Pancreas (tissue), 10 donors: ENCODE data around the gene DNAH6. TPM values are rescaled to one million over a fixed set of nuclear protein-coding genes. Genes with fewer than 3 reads are reported as not detected.

Experiments
- ATAC-seq, 4 donors: fragments of 200-7000 bp; cut with Tn5 transposase; one replicate each; pipeline versions ENCODE4 v1.8.0 to v1.9.1; 2020; ENCODE audit warnings: mild to moderate bottlenecking in 4 of 4, moderate library complexity in 4 of 4
- DNase-seq, 6 donors: peaks; one replicate each; pipeline ENCODE4 v3.0.0-alpha.2; 2020
- FAIRE-seq: peaks from 2 replicates; lab custom pipeline; 2012; peaks lifted over from hg19 to GRCh38; lab: Jason Lieb, UNC
- H3K27ac ChIP-seq, 4 donors: fragments of 200-600 bp; sonication (generic); 1 replicate in 3 of 4; 2 replicates in 1 of 4; pipeline versions ENCODE4 v1.5.0 to v1.8.0; 2020
- H3K27me3 ChIP-seq, 4 donors: fragments of 200-600 bp; one replicate each; pipeline ENCODE4 v1.8.0; 2021
- H3K36me3 ChIP-seq, 3 donors: fragments of 200-600 bp; sonication (generic) in 1 of 3; one replicate each; pipeline versions ENCODE4 v1.5.0 to v1.8.0; 2020 to 2021
- H3K4me1 ChIP-seq, 3 donors: fragments of 200-600 bp; one replicate each; pipeline ENCODE4 v1.8.0; 2021
- H3K4me3 ChIP-seq, 4 donors: fragments of 200-600 bp; sonication (generic) in 2 of 4; one replicate each; pipeline versions ENCODE4 v1.5.0 to v1.8.0; 2020 to 2021
- H3K9me3 ChIP-seq, 4 donors: fragments of 200-600 bp; one replicate each; pipeline ENCODE4 v1.8.0; 2021
- CTCF ChIP-seq, 4 donors: fragments of 200-600 bp; sonication (generic) in 3 of 4; IDR thresholded peaks; one replicate each; pipeline versions ENCODE4 v1.5.0 to v1.8.0; 2021; ENCODE audit warnings: antibody characterized with exemption in 4 of 4
- WGBS, 2 donors: extraction: QIAGEN DNeasy Blood & Tissue Kit; methylation state at CpG; one replicate each; pipeline ENCODE4 v1.1.7; 2013; 5-methylcytosine and 5-hydroxymethylcytosine counted together
- intact Hi-C, 3 donors: fragments of 100-400 bp; cut with DNase I; formaldehyde crosslinking; loops; one replicate each; pipeline versions ENCODE4 v1.11.1 to v1.14.2; 2022
- polyA plus RNA-seq, 2 donors: library from polyadenylated mRNA; stranded (reverse); fragments of 200-250 nt; gene quantifications; one replicate each; pipeline ENCODE4 v1.2.3, GENCODE V29; 2013
- total RNA-seq, 6 donors: library from RNA; stranded (reverse); fragmentation: NEBNext Ultra II Directional in 4 of 6; extraction: Animal tissue kit (Norgen Biotek cat#: 25700) in 4 of 6; gene quantifications; one replicate each; pipeline versions ENCODE4 v1.2.1 to v1.2.4, GENCODE V29; 2021 to 2023
- donor health status: healthy with polysubstance abuse.
- donor health status: DM: no; HTN: no; CAD: no; lungs with moderate emphysema.
- donor health status: DM: no; HTN: no; CAD: no.
- donor health status: control.
- donor health status: control.
- donor health status: Bipolar disorder and iron deficiency.
- donor health status: DM: yes; HTN: yes; CAD: no.
- donor health status: DM: no; HTN: no; CAD: no.
- donor health status: DM: no; HTN: no; CAD: no.
- donor health status: DM: yes; HTN: yes; CAD: no.

DNAH6 gene
- total and polyA plus RNA-seq, 8 donors = 0.19 to 1.6 (median 0.81) TPM

GRCh38 chr2:84687498-84688149 is 171.3 kb downstream of the DNAH6 start:
- FAIRE-seq (no peak), DNase-seq (no peak), ATAC-seq (no peak)
- TF ChIP-seq CTCF (IDR thresholded peaks at IDR 0.05) = no peak
- Histone ChIP-seq H3K36me3 (no peaks in the 10 kb centered on the region), H3K27ac (no peak overlapping the region), H3K4me3 (no peak overlapping the region), H3K27me3 (no peaks in the 10 kb centered on the region), H3K9me3 (no peaks in the 10 kb centered on the region), H3K4me1 (no peaks in the 10 kb centered on the region)
- WGBS, 2 donors = 69 to 75% methylated on average over 10 of the region's 10 CpGs
- intact Hi-C loops = no loop called here

- Histone ChIP-seq H3K4me3 (no peak overlapping the region), H3K27ac (no peak overlapping the region), H3K9me3 (no peaks in the 10 kb centered on the region), H3K27me3 (no peaks in the 10 kb centered on the region), H3K36me3 (no peaks in the 10 kb centered on the region), H3K4me1 (no peaks in the 10 kb centered on the region)
- WGBS, 2 donors = 74 to 81% methylated on average over 3 of the region's 3 CpGs
- no peak for TF ChIP-seq CTCF (IDR thresholded peaks at IDR 0.05)
- intact Hi-C loops = no loop called here
- DNase-seq (no peak), FAIRE-seq (no peak), ATAC-seq (no peak)
These were observed 173.9 kb downstream of the DNAH6 start for GRCh38 chr2:84690225-84690624.

GRCh38 chr2:84694088-84694622 is 177.9 kb downstream of the DNAH6 start:
- H3K27ac ChIP-seq = no peak overlapping the region
- no peak for ATAC-seq
- no peaks in the 10 kb centered on the region for H3K27me3 ChIP-seq
- no peaks in the 10 kb centered on the region for H3K36me3 ChIP-seq
- no peak for FAIRE-seq
- DNase-seq = no peak
- TF ChIP-seq CTCF (IDR thresholded peaks at IDR 0.05) = no peak
- H3K4me3 ChIP-seq = no peak overlapping the region
- no peaks in the 10 kb centered on the region for H3K4me1 ChIP-seq
- 78 to 84% methylated on average over 6 of the region's 6 CpGs for WGBS, 2 donors
- H3K9me3 ChIP-seq = no peaks in the 10 kb centered on the region
- intact Hi-C loops = no loop called here

- no peak overlapping the region for H3K27ac ChIP-seq
- no peak for TF ChIP-seq CTCF (IDR thresholded peaks at IDR 0.05)
- no peak overlapping the region for H3K4me3 ChIP-seq
- intact Hi-C loops = no loop called here
- no peak for FAIRE-seq
- ATAC-seq = no peak
- 79 to 83% methylated on average over 2 of the region's 2 CpGs for WGBS, 2 donors
- DNase-seq = no peak
- H3K9me3 ChIP-seq = no peaks in the 10 kb centered on the region
- no peaks in the 10 kb centered on the region for H3K27me3 ChIP-seq
- no peaks in the 10 kb centered on the region for H3K4me1 ChIP-seq
- no peaks in the 10 kb centered on the region for H3K36me3 ChIP-seq
These were observed 181.6 kb downstream of the DNAH6 start for GRCh38 chr2:84697895-84698294.

GRCh38 chr2:84700006-84700405 is 183.7 kb downstream of the DNAH6 start:
- DNase-seq = no peak
- no peak overlapping the region for H3K27ac ChIP-seq
- no peak for FAIRE-seq
- no peak for TF ChIP-seq CTCF (IDR thresholded peaks at IDR 0.05)
- no peaks in the 10 kb centered on the region for H3K36me3 ChIP-seq
- intact Hi-C loops = no loop called here
- WGBS, 2 donors = 87 to 92% methylated on average over 3 of the region's 3 CpGs
- no peaks in the 10 kb centered on the region for H3K9me3 ChIP-seq
- ATAC-seq = no peak
- no peaks in the 10 kb centered on the region for H3K27me3 ChIP-seq
- no peaks in the 10 kb centered on the region for H3K4me1 ChIP-seq
- no peak overlapping the region for H3K4me3 ChIP-seq
